Measurements from ENCODE around the gene FMC1. TPM values are rescaled to one million over a fixed set of nuclear protein-coding genes. Genes with fewer than 3 reads are reported as not detected.

The FMC1 gene
- total RNA-seq, 1 donor from 2014 or later, result 29.4 TPM

DNA sequence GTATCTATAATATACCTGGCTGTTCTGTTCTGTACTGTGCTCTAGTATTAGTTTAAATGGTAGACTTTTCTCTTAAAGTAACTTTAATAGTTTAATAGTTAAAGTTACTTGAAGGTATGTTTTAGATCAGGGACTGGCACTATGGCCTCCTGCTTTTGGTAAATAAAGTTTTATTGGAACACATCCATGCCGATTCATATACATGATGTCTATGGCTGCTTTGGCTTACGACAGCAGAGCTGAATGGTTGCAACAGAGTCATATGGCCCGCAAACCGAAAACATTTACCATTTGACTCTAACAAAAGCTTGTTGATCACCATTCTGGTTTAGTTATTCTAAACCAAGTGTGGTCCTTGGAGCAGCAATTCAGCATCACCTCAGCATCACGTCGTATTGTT, 25.3 kb downstream of the FMC1 start:
- no peak for DNase-seq (ENCODE audit: low spot score)
- intact Hi-C loops (cut with DNase I), result no loop called here

DNA sequence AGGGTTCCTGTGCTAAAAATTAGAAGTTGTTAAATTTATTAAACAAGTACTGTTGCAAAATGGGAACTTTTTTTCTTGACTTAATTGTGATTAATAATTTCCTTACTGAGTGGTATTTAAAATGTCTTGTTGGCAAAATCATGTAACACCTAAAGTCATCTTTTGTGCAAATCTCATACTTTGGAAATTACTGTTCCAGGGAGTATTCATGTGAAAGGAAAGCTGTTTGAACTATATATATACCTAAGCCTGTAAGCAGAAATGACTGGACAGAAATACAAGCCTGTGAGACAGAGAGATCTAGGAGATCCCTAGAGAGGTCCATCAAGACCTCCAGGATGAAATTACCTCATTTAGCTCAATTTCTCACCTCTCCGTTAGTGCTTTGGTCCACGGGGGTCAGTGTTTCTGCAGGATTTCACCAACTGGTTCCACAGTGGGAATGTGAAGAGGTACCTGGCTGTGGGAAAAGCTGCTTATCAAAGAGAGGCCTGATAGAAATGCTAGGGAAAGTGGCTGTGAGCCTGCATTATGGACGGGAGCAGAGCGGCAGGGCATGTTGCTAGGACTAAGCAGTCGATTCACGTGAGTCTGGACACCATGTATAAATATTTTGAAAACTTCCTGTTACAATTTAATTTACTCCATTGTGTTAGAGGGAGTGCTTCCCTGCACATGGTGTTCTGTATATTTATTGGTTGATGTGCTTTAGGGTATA, 26.5 kb downstream of the FMC1 start:
- intact Hi-C loops (cut with DNase I), result no loop called here
- DNase-seq (ENCODE audit: low spot score), result no peak

DNA sequence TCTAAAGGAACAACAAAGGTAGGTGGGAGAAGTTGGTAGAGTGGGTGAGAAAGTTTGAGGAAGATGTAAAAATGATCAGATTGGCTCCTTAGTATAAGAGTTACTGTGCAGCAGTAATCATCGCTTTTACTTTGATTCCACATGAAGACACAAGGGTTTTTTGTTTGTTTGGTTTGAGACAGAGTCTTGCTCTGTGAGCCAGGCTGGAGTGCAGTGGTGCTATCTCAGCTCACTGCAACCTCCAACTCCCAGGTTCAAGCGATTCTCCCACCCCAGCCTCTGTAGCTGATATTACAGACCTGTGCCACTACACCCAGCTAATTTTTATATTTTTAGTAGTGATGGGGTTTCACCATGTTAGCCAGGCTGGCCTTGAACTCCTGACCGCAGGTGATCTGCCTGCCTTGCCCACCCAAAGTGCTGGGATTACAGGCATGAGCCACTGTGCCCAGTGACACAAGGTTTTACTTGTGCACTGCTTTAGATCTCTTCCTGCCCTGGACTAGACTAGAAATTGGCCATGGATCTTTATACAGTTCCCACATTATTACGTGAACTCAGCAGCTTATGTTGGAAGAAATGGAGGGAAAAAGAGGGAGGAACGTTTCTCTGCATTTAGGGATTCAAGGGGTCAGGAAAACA, 29.3 kb downstream of the FMC1 start:
- intact Hi-C loops (cut with DNase I), result no loop called here
- DNase-seq (ENCODE audit: low spot score), result no peak

DNA sequence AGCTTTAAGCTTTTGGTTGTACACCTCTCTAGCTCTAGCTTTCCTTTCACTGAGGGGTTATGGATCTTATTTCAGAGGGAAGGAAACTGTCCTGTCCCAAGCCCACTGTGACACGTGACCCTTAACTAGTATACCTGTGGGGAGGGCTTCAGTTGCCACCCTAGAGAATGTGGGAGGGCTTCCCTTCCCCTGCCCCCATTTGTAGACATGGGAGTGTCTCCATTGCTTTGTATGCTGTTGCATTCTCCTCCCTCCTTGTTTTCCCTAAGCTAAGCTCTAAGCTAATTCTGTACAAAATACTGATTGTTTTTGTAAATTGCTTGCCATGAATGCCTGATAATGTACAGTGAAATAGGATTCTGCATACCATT, 29.8 kb downstream of the FMC1 start:
- no peak for DNase-seq (ENCODE audit: low spot score)
- intact Hi-C loops (cut with DNase I), result no loop called here

DNA sequence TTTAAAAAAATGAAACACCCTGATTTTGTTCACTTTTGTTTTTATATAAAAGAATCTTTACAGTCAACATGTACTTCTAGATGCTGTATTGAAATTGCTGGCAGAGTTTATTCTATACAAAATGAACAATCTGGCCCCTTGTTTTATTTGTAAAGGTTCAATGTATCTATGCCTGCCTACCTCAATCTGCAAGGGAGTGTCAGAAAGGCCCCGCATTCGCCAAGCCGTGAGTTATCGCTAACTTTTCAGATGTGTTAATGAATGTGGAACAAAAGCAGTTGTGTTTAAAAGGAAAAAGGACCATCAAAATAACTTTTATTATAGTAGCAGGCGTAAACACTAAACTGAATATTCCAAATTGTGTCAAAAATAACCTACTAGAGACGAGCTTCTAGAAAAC, 33.1 kb downstream of the FMC1 start:
- intact Hi-C loops (cut with DNase I), result no loop called here
- no peak for DNase-seq (ENCODE audit: low spot score)

DNA sequence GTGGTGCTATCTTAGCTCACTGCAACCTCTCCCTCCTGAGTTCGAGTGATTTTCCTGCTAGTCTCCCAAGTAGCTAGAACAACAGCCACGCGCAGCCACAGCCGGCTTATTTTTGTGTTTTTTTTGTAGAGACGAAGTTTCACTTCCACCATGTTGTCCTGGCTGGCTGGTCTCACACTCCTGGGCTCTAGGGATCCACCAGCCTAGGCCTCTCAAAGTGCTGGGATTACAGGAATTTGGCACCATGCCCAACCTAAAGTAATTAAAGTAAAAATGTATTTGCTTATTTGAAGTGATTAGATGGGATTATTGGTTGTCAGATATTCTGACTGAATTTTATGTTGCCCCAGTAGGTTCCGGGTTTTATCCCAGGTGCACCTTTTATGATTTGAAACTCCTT, 41.3 kb downstream of the FMC1 start:
- no peak for DNase-seq (ENCODE audit: low spot score)
- intact Hi-C loops (cut with DNase I), result no loop called here

DNA sequence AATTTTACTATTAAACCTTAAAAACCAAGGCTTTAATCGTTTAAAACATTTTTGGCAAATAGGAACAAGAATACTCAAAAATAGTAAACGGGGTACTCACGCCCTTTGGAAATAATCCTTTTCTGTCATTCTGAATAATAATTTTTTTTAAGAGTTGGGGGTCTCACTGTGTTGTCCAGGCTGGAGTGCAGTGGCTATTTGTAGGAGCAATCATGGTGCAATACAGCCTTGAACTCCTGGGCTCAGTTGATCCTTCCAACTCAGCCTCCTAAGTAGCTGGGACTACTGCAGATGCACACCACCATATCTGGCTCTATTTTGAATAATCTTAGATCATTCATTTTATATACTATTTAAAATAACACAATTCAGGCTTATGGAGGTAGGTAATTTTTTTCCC, 43.5 kb downstream of the FMC1 start:
- no peak for DNase-seq (ENCODE audit: low spot score)
- intact Hi-C loops (cut with DNase I), result no loop called here

DNA sequence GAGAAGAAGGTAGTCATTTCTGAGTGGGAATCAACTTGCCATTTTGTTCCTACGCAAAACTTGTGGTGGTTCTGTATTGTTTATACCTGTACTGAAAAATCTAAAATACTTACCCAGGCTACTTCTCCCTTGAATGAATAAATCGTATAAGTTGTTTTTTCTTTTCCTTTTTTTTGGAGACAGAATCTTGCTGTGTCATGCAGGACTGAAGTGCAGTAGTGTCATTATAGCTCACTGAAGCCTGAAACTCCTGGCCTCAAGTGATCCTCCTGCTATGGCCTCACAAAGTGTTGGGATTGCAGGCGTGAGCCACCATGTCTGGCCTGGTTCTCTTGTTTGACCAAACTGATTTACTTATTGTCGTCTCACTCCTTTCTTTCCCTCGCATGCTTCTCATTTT, 46.5 kb downstream of the FMC1 start:
- no peak for DNase-seq (ENCODE audit: low spot score)
- intact Hi-C loops (cut with DNase I), result no loop called here

DNA sequence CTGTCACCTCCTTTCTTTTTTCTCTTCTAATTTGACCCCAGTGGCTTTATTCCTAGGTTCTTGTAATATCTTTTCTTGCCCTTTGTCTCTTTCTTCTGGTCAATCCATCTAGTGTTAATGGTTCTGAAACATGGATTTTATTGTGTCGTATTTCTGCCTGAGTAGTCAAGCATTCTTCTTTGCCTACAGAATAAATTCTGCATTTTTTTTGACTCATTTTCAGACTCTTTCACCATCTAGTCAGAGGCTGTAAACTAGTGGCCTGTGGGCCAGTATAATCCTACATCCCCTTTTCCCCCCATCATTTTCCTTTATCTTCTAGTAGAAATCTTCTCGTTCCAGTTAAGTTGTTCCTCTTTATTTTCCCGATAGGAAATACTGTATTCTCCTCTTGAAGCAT, 48.0 kb downstream of the FMC1 start:
- DNase-seq (ENCODE audit: low spot score), result no peak
- intact Hi-C loops (cut with DNase I), result no loop called here

DNA sequence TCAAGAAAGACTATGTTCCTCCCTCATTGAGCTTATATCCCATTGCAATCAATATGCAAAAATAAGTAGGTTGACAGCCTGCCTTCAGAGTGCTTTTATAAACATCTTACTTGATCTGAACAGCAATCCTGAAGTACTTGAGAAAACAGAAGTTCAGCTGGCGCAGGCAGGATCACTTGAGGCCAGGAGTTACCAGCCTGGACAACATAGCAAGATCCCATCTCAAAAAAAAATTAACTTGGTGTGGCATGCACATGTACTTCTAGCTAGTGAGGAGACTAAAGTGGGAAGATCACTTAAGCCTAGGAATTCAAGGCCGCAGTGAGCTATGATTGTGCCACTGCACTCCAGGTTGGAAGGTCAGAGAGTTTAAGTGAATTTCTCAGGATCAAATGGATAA, 48.6 kb downstream of the FMC1 start:
- no peak for DNase-seq (ENCODE audit: low spot score)
- intact Hi-C loops (cut with DNase I), result no loop called here

DNA sequence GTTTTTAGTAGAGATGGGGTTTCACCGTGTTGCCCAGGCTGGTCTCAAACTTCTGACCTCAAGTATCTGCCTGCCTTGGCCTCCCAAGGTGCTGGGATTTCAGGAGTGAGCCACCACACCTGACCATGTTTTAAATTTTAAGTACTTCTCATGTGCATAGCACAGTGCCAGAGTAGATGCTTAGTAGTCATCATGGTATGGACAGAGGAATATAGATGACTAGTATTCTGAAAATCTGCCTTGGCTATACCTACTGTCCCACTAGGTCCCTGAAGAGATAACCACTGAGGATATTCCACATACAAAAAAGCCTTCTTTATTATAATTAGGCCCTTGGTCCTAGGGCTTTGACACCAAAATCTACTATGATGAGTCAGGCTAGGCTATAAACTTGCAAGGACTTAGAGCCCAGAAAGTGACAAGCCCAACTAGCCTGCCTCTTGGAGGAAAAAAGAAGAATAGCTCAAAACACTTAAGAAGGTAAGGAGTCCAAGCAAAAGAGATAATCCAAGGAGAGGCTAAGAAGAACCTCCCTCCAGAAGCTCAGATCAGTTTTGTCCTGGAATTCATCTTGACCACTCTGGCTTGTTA, 52.6 kb downstream of the FMC1 start:
- intact Hi-C loops (cut with DNase I), result no loop called here

DNA sequence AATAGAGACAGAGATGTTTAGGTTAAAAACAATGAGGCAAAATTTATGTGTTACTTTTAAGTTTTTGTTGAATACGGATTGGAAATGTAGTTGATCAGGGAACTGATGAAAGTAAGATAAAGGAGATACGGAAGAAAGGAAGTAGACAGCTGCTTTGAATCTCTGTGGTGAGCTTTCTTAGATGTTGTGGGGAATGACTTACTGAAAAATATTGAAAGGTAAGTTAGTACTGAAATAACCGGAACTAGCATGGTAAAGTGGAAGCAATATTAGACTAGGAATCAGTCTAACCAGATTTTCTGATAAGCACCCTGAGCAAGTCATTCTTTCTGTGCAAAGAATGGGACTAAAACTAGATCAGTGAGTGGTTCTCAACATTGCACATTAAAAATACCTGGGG, 53.4 kb downstream of the FMC1 start:
- DNase-seq (ENCODE audit: low spot score), result no peak
- intact Hi-C loops (cut with DNase I), result no loop called here

More for the DNA sequence above, 52.6 kb downstream of the FMC1 start:
- DNase-seq (ENCODE audit: low spot score), result no peak

Other genes starting within 250 kb of the FMC1 start
- 6.8 TPM for gene ZC3HAV1, start 231.6 kb upstream of the FMC1 start, total RNA-seq
- gene UBN2, start 110.1 kb upstream of the FMC1 start, total RNA-seq, result 20.2 TPM
- gene LUC7L2, start 18.6 kb downstream of the FMC1 start, total RNA-seq, result 64.9 TPM
- gene KLRG2, start 142.3 kb downstream of the FMC1 start, total RNA-seq, result not detected
- not detected for gene CLEC2L, start 182.3 kb downstream of the FMC1 start, total RNA-seq